Spleen (tissue), 7 donors: ENCODE results near the gene SV2B.

Experiments
- CTCF ChIP-seq, 11 experiments: fragments of 200-600 bp in 7 of 11; fragments of 450-650 bp in 4 of 11; sonication (generic) in 4 of 11; IDR thresholded peaks in 8 of 11; conservative IDR thresholded peaks in 3 of 11; 1 replicate in 7 of 11; 2 replicates in 4 of 11; pipeline versions ENCODE4 v1.4.0 to v1.8.0; 2016 to 2021; ENCODE audit warnings: antibody characterized with exemption in 11 of 11, inconsistent platforms in 4 of 11, mild to moderate bottlenecking in 1 of 11
- POLR2A ChIP-seq, 3 donors: fragments of 450-650 bp; IDR thresholded peaks; one replicate each; pipeline ENCODE4 v1.5.1; 2017; ENCODE audit warnings: antibody characterized with exemption in 3 of 3, mild to moderate bottlenecking in 1 of 3
- POLR2AphosphoS5 ChIP-seq, 3 donors: sonication (generic); formaldehyde crosslinking; IDR thresholded peaks; one replicate each; pipeline ENCODE4 v1.5.1; 2017; ENCODE audit warnings: antibody characterized with exemption in 3 of 3
- donor health status: DM: no; HTN: no; CAD: no; lungs with moderate emphysema.
- donor health status: DM: no; HTN: no; CAD: no.
- donor health status: DM: no; HTN: no; CAD: no.

- TF ChIP-seq POLR2A (IDR thresholded peaks at IDR 0.05) (no peak), CTCF (IDR thresholded peaks at IDR 0.05 in 8 of 11, conservative IDR thresholded peaks at IDR 0.05 in 3 of 11) (no peak), POLR2AphosphoS5 (IDR thresholded peaks at IDR 0.05) (no peak)
Measured at GRCh38 chr15:91073768-91074167, 26.3 kb upstream of the SV2B start.
